HCT116 (cell line): ENCODE results near the gene C2orf76. TPM values are rescaled to one million over a fixed set of nuclear protein-coding genes. Genes with fewer than 3 reads are reported as not detected.

ENCODE experiments used
- ATAC-seq: fragments of 200-7000 bp; cut with Tn5 transposase; 2 replicates; pipeline ENCODE4 v1.9.1; 2020; ENCODE audit warnings: mild to moderate bottlenecking, moderate library complexity
- BruUV-seq: library from RNA; stranded (reverse); fragments of 400-500 nt; replicated peaks from 2 replicates; lab custom pipeline; 2021; lab: Mats Ljungman, UMichigan
- CTCF ChIA-PET: fragments of 300-600 bp; sonication (Branson Sonifier 250); formaldehyde crosslinking; loops from one replicate; lab custom pipeline; 2021; ENCODE audit warnings: antibody characterized with exemption; lab: Charles Lee
- POLR2A ChIA-PET: fragments of 300-600, 350-600 bp; sonication (Branson Sonifier 250); formaldehyde crosslinking; loops from one replicate; lab custom pipeline; 2021; ENCODE audit warnings: antibody characterized with exemption; lab: Charles Lee
- RAD21 ChIA-PET, 2 experiments: fragments of 300-600 bp; sonication (Branson Sonifier 250); formaldehyde crosslinking; loops; one replicate each; lab custom pipeline; 2023; ENCODE audit warnings: low total read pairs in 2 of 2; ENCODE audit not compliant: uncharacterized antibody in 2 of 2, unreplicated experiment in 2 of 2, low non-redundant PET in 1 of 2; lab: Charles Lee
- DNase-seq: peaks from one replicate; pipeline ENCODE4 v3.0.0-alpha.2; 2010; ENCODE audit warnings: low read depth, low spot score
- H2AFZ ChIP-seq: fragments of 200-600 bp; shearing (Covaris generic), sonication (generic); 2 replicates; pipeline ENCODE4 v1.6.1; 2017; ENCODE audit warnings: low read depth, mixed run types, mixed read lengths, antibody characterized with exemption, low read length; ENCODE audit not compliant: poor library complexity, severe bottlenecking
- H3K27ac ChIP-seq: 2 replicates; pipeline ENCODE4 v1.5.1; 2012; ENCODE audit warnings: low read depth, low read length
- H3K27me3 ChIP-seq: fragments of 200-600 bp; sonication (generic); 2 replicates; pipeline ENCODE4 v1.6.1; 2016; ENCODE audit warnings: mixed run types, low read length, mixed read lengths; ENCODE audit not compliant: insufficient read depth
- H3K36me3 ChIP-seq, 2 experiments: fragments of 200-500 bp in 1 of 2; fragments of 200-600 bp in 1 of 2; sonication (Bioruptor generic) in 1 of 2; sonication (generic) in 1 of 2; 2 replicates each; pipeline versions ENCODE4 v1.5.1 to v1.6.1; 2014 to 2016; ENCODE audit warnings: low read length in 2 of 2, inconsistent platforms in 1 of 2, mixed read lengths in 1 of 2, mixed run types in 1 of 2; ENCODE audit not compliant: insufficient read depth in 2 of 2, control insufficient read depth in 1 of 2
- H3K4me1 ChIP-seq, 2 experiments: fragments of 200-600 bp in 1 of 2; sonication (generic) in 1 of 2; 2 replicates each; pipeline versions ENCODE4 v1.5.1 to v1.6.1; 2012 to 2017; ENCODE audit warnings: low read length in 2 of 2, inconsistent platforms in 1 of 2, mild to moderate bottlenecking in 1 of 2, mixed read lengths in 1 of 2, mixed run types in 1 of 2, moderate library complexity in 1 of 2; ENCODE audit not compliant: insufficient read depth in 2 of 2, control insufficient read depth in 1 of 2
- H3K4me2 ChIP-seq: fragments of 200-600 bp; sonication (generic); 2 replicates; pipeline ENCODE4 v1.6.1; 2017; ENCODE audit warnings: mixed run types, low read length, mixed read lengths
- H3K4me3 ChIP-seq, 2 experiments: fragments of 200-600 bp in 1 of 2; sonication (generic) in 1 of 2; replicated peaks in 1 of 2; 2 replicates each; pipeline ENCODE4 v1.5.1; 2011 to 2016; ENCODE audit warnings: low read length in 2 of 2, control low read depth in 1 of 2, low read depth in 1 of 2, mild to moderate bottlenecking in 1 of 2, mixed read lengths in 1 of 2, mixed run types in 1 of 2
- H3K79me2 ChIP-seq: fragments of 200-600 bp; sonication (generic); 2 replicates; pipeline ENCODE4 v1.6.1; 2017; ENCODE audit warnings: mild to moderate bottlenecking, mixed run types, low read length, moderate library complexity, mixed read lengths; ENCODE audit not compliant: insufficient read depth
- H3K9ac ChIP-seq: fragments of 200-600 bp; sonication (generic); 2 replicates; pipeline ENCODE4 v1.6.1; 2016; ENCODE audit warnings: low read length, mixed read lengths
- H3K9me2 ChIP-seq: fragments of 200-600 bp; sonication (generic), shearing (Covaris generic); 2 replicates; pipeline ENCODE4 v1.6.1; 2017; ENCODE audit warnings: mixed run types, mild to moderate bottlenecking, moderate library complexity; ENCODE audit not compliant: insufficient read depth
- H3K9me3 ChIP-seq, 2 experiments: fragments of 200-500 bp in 1 of 2; fragments of 200-600 bp in 1 of 2; sonication (Bioruptor generic) in 1 of 2; sonication (generic) in 1 of 2; 2 replicates each; pipeline ENCODE4 v1.6.1; 2014 to 2017; ENCODE audit warnings: low read length in 2 of 2, mixed read lengths in 2 of 2, inconsistent platforms in 1 of 2, low read depth in 1 of 2, mild to moderate bottlenecking in 1 of 2, mixed run types in 1 of 2, moderate library complexity in 1 of 2; ENCODE audit not compliant: control insufficient read depth in 1 of 2, insufficient read depth in 1 of 2
- H4K20me1 ChIP-seq: fragments of 200-600 bp; sonication (generic), shearing (Covaris generic); 2 replicates; pipeline ENCODE4 v1.6.1; 2017; ENCODE audit warnings: mixed run types, mild to moderate bottlenecking, moderate library complexity; ENCODE audit not compliant: insufficient read depth
- CEBPB ChIP-seq: IDR thresholded peaks from 2 replicates; pipeline ENCODE4 v1.6.1; 2012; ENCODE audit warnings: low read depth
- EZH2 ChIP-seq: fragments of 200-600 bp; sonication (generic); IDR thresholded peaks from 2 replicates; pipeline ENCODE4 v1.6.1; 2017; ENCODE audit warnings: antibody characterized with exemption, mixed run types
- POLR2A ChIP-seq: IDR thresholded peaks from 2 replicates; pipeline ENCODE4 v1.7.0; 2011; ENCODE audit warnings: borderline replicate concordance; ENCODE audit not compliant: insufficient read depth, insufficient read length; ENCODE audit errors: extremely low read depth
- RAD21 ChIP-seq: IDR thresholded peaks from 2 replicates; pipeline ENCODE4 v1.6.1; 2012; ENCODE audit warnings: low read depth, mild to moderate bottlenecking
- REST ChIP-seq: IDR thresholded peaks from 2 replicates; pipeline ENCODE4 v1.6.1; 2012; ENCODE audit warnings: low read depth
- TCF7L2 ChIP-seq: IDR thresholded peaks from 2 replicates; pipeline ENCODE4 v1.7.0; 2011; ENCODE audit warnings: borderline replicate concordance, inconsistent platforms; ENCODE audit not compliant: insufficient read depth, insufficient read length; ENCODE audit errors: extremely low read depth
- YY1 ChIP-seq: IDR thresholded peaks from 2 replicates; pipeline ENCODE4 v1.6.1; 2011; ENCODE audit warnings: low read length, low read depth, moderate library complexity, mild to moderate bottlenecking; ENCODE audit not compliant: insufficient replicate concordance; ENCODE audit errors: extremely low read depth
- ZFX ChIP-seq: fragments of 450-650 bp; IDR thresholded peaks from 2 replicates; pipeline ENCODE4 v1.6.1; 2017
- intact Hi-C: fragments of 100-400 bp; cut with micrococcal nuclease; formaldehyde crosslinking; loops from 2 replicates; pipeline ENCODE4 v1.10.0; 2022
- total RNA-seq: library from RNA; stranded (reverse); gene quantifications from one replicate; pipeline ENCODE4 v1.2.1, GENCODE V29; 2021; ENCODE audit not compliant: unreplicated experiment
- TF ChIP-seq, protein P1 (sequence below): IDR thresholded peaks from 2 replicates; pipeline ENCODE4 v1.6.1; 2011; ENCODE audit warnings: mild to moderate bottlenecking, low read length, moderate library complexity; ENCODE audit not compliant: insufficient replicate concordance; ENCODE audit errors: extremely low read depth
- TF ChIP-seq, protein P2 (sequence below): IDR thresholded peaks from 2 replicates; pipeline ENCODE4 v1.6.1; 2012
- TF ChIP-seq, protein P3 (sequence below): IDR thresholded peaks from 2 replicates; pipeline ENCODE4 v1.6.1; 2012

The C2orf76 gene
- total RNA-seq, 1 experiment from 2014 or later: 10.5 TPM

GRCh38 chr2:119293900-119294299 is 72.7 kb downstream of the C2orf76 start:
- H3K36me3 ChIP-seq: no peaks in the 10 kb centered on the region
- no peak overlapping the region for H2AFZ ChIP-seq
- no peak overlapping the region for H3K9ac ChIP-seq
- TF ChIP-seq YY1 (no peak), REST (no peak), ZFX (no peak), CEBPB (no peak), EZH2 (no peak), RAD21 (no peak), TCF7L2 (no peak), POLR2A (no peak)
- TF ChIP-seq, protein P1, sequence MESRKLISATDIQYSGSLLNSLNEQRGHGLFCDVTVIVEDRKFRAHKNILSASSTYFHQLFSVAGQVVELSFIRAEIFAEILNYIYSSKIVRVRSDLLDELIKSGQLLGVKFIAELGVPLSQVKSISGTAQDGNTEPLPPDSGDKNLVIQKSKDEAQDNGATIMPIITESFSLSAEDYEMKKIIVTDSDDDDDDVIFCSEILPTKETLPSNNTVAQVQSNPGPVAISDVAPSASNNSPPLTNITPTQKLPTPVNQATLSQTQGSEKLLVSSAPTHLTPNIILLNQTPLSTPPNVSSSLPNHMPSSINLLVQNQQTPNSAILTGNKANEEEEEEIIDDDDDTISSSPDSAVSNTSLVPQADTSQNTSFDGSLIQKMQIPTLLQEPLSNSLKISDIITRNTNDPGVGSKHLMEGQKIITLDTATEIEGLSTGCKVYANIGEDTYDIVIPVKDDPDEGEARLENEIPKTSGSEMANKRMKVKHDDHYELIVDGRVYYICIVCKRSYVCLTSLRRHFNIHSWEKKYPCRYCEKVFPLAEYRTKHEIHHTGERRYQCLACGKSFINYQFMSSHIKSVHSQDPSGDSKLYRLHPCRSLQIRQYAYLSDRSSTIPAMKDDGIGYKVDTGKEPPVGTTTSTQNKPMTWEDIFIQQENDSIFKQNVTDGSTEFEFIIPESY: no peak
- TF ChIP-seq, protein P2, sequence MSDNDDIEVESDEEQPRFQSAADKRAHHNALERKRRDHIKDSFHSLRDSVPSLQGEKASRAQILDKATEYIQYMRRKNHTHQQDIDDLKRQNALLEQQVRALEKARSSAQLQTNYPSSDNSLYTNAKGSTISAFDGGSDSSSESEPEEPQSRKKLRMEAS: no peak
- TF ChIP-seq, protein P3, sequence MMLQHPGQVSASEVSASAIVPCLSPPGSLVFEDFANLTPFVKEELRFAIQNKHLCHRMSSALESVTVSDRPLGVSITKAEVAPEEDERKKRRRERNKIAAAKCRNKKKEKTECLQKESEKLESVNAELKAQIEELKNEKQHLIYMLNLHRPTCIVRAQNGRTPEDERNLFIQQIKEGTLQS: no peak
- TF ChIP-seq, all 23 proteins: peak for 0
- POLR2A ChIA-PET: no interaction called here
- DNase-seq (no peak), ATAC-seq (no peak)
- H3K4me3 ChIP-seq: no peak overlapping the region
- no peak overlapping the region for H3K27ac ChIP-seq
- intact Hi-C loops: loop anchor here (10.0 kb wide), 1 partner anchor 181 kb away; no protein-coding TSS in a partner anchor
- RAD21 ChIA-PET: no interaction called here
- CTCF ChIA-PET: no interaction called here
- no peaks in the 10 kb centered on the region for H3K79me2 ChIP-seq
- no peak overlapping the region for H3K4me2 ChIP-seq
- H4K20me1 ChIP-seq: no peaks in the 10 kb centered on the region
- H3K27me3 ChIP-seq: no peaks in the 10 kb centered on the region
- H3K9me2 ChIP-seq: no peaks in the 10 kb centered on the region
- no peaks in the 10 kb centered on the region for H3K9me3 ChIP-seq
- BruUV-seq: no TSS peak
- H3K4me1 ChIP-seq: peaks cover 0 to 9% of the 10 kb centered on the region in 2 experiments; a peak in 1 of 4 replicates
